ENCODE results near the gene GTPBP1.
A peak's percentile ranks its signal among the peaks of the same experiment; 100 is the strongest.

GTPBP1 gene

GRCh38 chr22:38755155-38755910 is 49.6 kb downstream of the GTPBP1 start:
- DNase-seq (ENCODE audit: low spot score), result peak; percentile 88
- no peak for TF ChIP-seq CTCF (IDR thresholded peaks at IDR 0.05; ENCODE audit: extremely low read depth, missing control alignments)

DNA sequence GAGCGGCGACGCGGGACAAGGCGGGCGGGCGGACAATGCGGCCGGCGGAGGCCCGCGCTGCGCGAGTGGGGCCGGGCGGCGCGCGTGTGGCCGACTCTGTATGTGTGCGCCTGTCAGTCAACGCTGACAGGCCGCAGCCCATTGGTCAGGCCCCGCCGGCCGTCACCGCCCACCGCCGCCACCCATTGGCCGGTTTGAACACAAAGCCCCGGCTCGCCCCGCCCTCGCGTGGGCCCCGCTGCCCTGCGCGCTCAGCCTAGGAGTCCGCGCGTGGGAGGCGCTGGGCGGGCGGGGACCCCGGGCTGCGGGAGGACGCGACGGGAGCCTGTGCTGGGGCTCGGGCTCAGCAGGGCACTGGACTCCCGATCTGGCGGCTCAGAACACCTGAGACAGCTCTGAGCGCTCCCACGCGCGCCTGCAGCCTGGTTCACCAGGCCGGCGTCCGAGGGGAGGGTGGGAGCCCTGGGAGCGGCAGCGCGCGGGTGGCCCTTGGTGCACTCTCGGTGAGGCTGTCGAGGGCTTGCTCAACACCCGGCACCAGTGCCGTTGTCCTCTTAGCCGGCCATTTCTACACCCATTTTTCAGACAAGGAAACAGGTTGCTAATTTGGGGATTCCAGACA is 50.3 kb downstream of the GTPBP1 start, which contains the start of gene SUN2:
Gene SUN2, minus strand, starts transcription at position 88 of the 622 bp plus-strand sequence. CDS start 3,370 bp downstream, outside the sequence.
- TF ChIP-seq CTCF (IDR thresholded peaks at IDR 0.05; ENCODE audit: extremely low read depth, missing control alignments), result no peak
- peak; percentile 100 for DNase-seq (ENCODE audit: low spot score)

- no peak for TF ChIP-seq CTCF (IDR thresholded peaks at IDR 0.05; ENCODE audit: extremely low read depth, missing control alignments)
- no peak for DNase-seq (ENCODE audit: low spot score)
Measured at GRCh38 chr22:38756711-38757463, 51.1 kb downstream of the GTPBP1 start.

- no peak for TF ChIP-seq CTCF (IDR thresholded peaks at IDR 0.05; ENCODE audit: extremely low read depth, missing control alignments)
- DNase-seq (ENCODE audit: low spot score), result no peak
Measured at GRCh38 chr22:38757464-38757757, 51.7 kb downstream of the GTPBP1 start.

- TF ChIP-seq CTCF (IDR thresholded peaks at IDR 0.05; ENCODE audit: extremely low read depth, missing control alignments), result no peak
- peak; percentile 60 for DNase-seq (ENCODE audit: low spot score)
Measured at GRCh38 chr22:38758276-38758945, 52.7 kb downstream of the GTPBP1 start.

- no peak for TF ChIP-seq CTCF (IDR thresholded peaks at IDR 0.05; ENCODE audit: extremely low read depth, missing control alignments)
- DNase-seq (ENCODE audit: low spot score), result no peak
Measured at GRCh38 chr22:38759005-38759404, 53.3 kb downstream of the GTPBP1 start.
